NB4 (cell line): ENCODE results near the gene COA8.
"Not testable (repeated sequence)": the region's sequence is repeated elsewhere in the genome, so short reads cannot be mapped to it uniquely, and the experiment has no call there.

Source experiments
- DNase-seq: peaks from one replicate; pipeline ENCODE4 v3.0.0; 2010; ENCODE audit warnings: low read depth
- H3K4me3 ChIP-seq: one replicate; pipeline ENCODE4 v1.5.1; 2011; ENCODE audit warnings: mild to moderate bottlenecking, low read depth, low read length, moderate library complexity
- CTCF ChIP-seq: IDR thresholded peaks from one replicate; pipeline ENCODE4 v1.5.1; 2012; ENCODE audit warnings: low read depth, low read length
- MAX ChIP-seq: IDR thresholded peaks from 2 replicates; pipeline ENCODE4 v1.6.1; 2011; ENCODE audit warnings: low read depth, low read length
- MYC ChIP-seq: IDR thresholded peaks from 2 replicates; pipeline ENCODE4 v1.6.1; 2011; ENCODE audit warnings: low read depth, low read length
- POLR2A ChIP-seq: IDR thresholded peaks from 2 replicates; pipeline ENCODE4 v1.6.1; 2011; ENCODE audit warnings: mild to moderate bottlenecking; ENCODE audit not compliant: insufficient read length; ENCODE audit errors: extremely low read depth

The COA8 gene

GRCh38 chr14:103524002-103524935 lies 38.5 kb upstream of the COA8 start:
- H3K4me3 ChIP-seq, result no peak overlapping the region
- no peak for TF ChIP-seq MYC
- peak; percentile 20 for TF ChIP-seq CTCF
- TF ChIP-seq MAX, result no peak
- no peak for TF ChIP-seq POLR2A
- no peak for DNase-seq

- DNase-seq, H3K4me3 ChIP-seq: not testable (repeated sequence)
These were observed 37.1 kb upstream of the COA8 start for GRCh38 chr14:103525430-103526246.

- H3K4me3 ChIP-seq, result no peak overlapping the region
- peak; percentile 49 for DNase-seq
- TF ChIP-seq MAX, result no peak
- TF ChIP-seq POLR2A, result no peak
- TF ChIP-seq MYC, result no peak
- no peak for TF ChIP-seq CTCF
These were observed 36.4 kb upstream of the COA8 start for GRCh38 chr14:103526247-103526913.

GRCh38 chr14:103526914-103527248 lies 35.9 kb upstream of the COA8 start:
- no peak for TF ChIP-seq CTCF
- TF ChIP-seq POLR2A, result no peak
- TF ChIP-seq MYC, result no peak
- no peak for TF ChIP-seq MAX
- no peak for DNase-seq
- no peak overlapping the region for H3K4me3 ChIP-seq

GRCh38 chr14:103527408-103528145 lies 35.2 kb upstream of the COA8 start:
- peak; percentile 89 for DNase-seq
- no peak for TF ChIP-seq MYC
- TF ChIP-seq CTCF, result no peak
- TF ChIP-seq POLR2A, result no peak
- TF ChIP-seq MAX, result no peak
- H3K4me3 ChIP-seq, result no peak overlapping the region
